Measurements from ENCODE around the gene STX3.

- TF ChIP-seq CTCF (IDR thresholded peaks at IDR 0.05; ENCODE audit: control extremely low read depth in 1 of 3, insufficient read depth in 1 of 3, low read depth in 1 of 3, low read length in 3 of 3) (no peak), POLR2A (IDR thresholded peaks at IDR 0.05; ENCODE audit: control extremely low read depth in 1 of 2, low read depth in 2 of 2, low read length in 2 of 2) (no peak), RAD21 (IDR thresholded peaks at IDR 0.05 in 1 of 2, conservative IDR thresholded peaks at IDR 0.05 in 1 of 2; ENCODE audit: low read depth in 2 of 2, low read length in 2 of 2) (no peak), EZH2 (IDR thresholded peaks at IDR 0.05; ENCODE audit: low read depth, low read length, severe bottlenecking) (no peak), BACH1 (IDR thresholded peaks at IDR 0.05; ENCODE audit: low read length) (no peak), ZNF274 (IDR thresholded peaks at IDR 0.05; ENCODE audit: borderline replicate concordance, extremely low read depth, low read length) (no peak), CBX5 (IDR thresholded peaks at IDR 0.05; ENCODE audit: low read depth, low read length) (no peak)
Observed at GRCh38 chr11:59807047-59807610, 52.0 kb downstream of the STX3 start.

All from H1 (cell line).